Effector memory CD8-positive, alpha-beta T cell (primary cell): Measurements from ENCODE around the gene COPA.

Experiments
- ATAC-seq: fragments of 150-1000 bp; cut with Tn5 transposase; replicated peaks from 2 replicates; pipeline ENCODE4 v1.10.0; 2021; ENCODE audit warnings: mild to moderate bottlenecking, moderate library complexity
- DNase-seq, 3 experiments: peaks; one replicate each; pipeline ENCODE4 v3.0.0; 2021
- H3K27ac Mint-ChIP-seq, 2 donors: one replicate each; pipeline ENCODE4 v1.8.0; 2022; ENCODE audit warnings: mild to moderate bottlenecking in 2 of 2, mixed read lengths in 2 of 2, moderate library complexity in 2 of 2
- H3K27me3 Mint-ChIP-seq, 2 donors: one replicate each; pipeline ENCODE4 v1.8.0; 2022; ENCODE audit warnings: mixed read lengths in 2 of 2
- H3K36me3 Mint-ChIP-seq: one replicate; pipeline ENCODE4 v1.8.0; 2022; ENCODE audit warnings: mild to moderate bottlenecking, moderate library complexity, mixed read lengths; ENCODE audit not compliant: insufficient read depth
- H3K4me1 Mint-ChIP-seq, 2 donors: one replicate each; pipeline ENCODE4 v1.8.0; 2022; ENCODE audit warnings: low read depth in 2 of 2, mixed read lengths in 2 of 2
- H3K4me3 Mint-ChIP-seq, 2 donors: one replicate each; pipeline ENCODE4 v1.8.0; 2022; ENCODE audit warnings: mild to moderate bottlenecking in 2 of 2, mixed read lengths in 2 of 2, moderate library complexity in 2 of 2
- H3K9me3 Mint-ChIP-seq, 2 donors: one replicate each; pipeline ENCODE4 v1.8.0; 2022; ENCODE audit warnings: mixed read lengths in 2 of 2

COPA gene

GRCh38 chr1:160330119-160330518 is 12.9 kb downstream of the COPA start:
- no peak for ATAC-seq
- no peak for DNase-seq
- H3K27me3 Mint-ChIP-seq, result no peaks in the 10 kb centered on the region
- H3K4me3 Mint-ChIP-seq, result no peak overlapping the region
- H3K4me1 Mint-ChIP-seq, result peaks cover 7 to 15% of the 10 kb centered on the region in 2 donors
- no peaks in the 10 kb centered on the region for H3K9me3 Mint-ChIP-seq
- peaks cover 89% of the 10 kb centered on the region for H3K36me3 Mint-ChIP-seq
- H3K27ac Mint-ChIP-seq, result peak overlapping the region; percentile 29 to 63

- H3K4me3 Mint-ChIP-seq, result no peak overlapping the region
- DNase-seq (no peak), ATAC-seq (no peak)
- H3K4me1 Mint-ChIP-seq, result peaks cover 7 to 15% of the 10 kb centered on the region in 2 donors
- no peaks in the 10 kb centered on the region for H3K27me3 Mint-ChIP-seq
- H3K36me3 Mint-ChIP-seq, result peaks cover 91% of the 10 kb centered on the region
- no peaks in the 10 kb centered on the region for H3K9me3 Mint-ChIP-seq
- no peak overlapping the region for H3K27ac Mint-ChIP-seq
These were observed 14.9 kb downstream of the COPA start for GRCh38 chr1:160328184-160328583.

GRCh38 chr1:160326418-160326817 is 16.6 kb downstream of the COPA start:
- Mint-ChIP-seq H3K9me3 (no peaks in the 10 kb centered on the region), H3K36me3 (peaks cover 88% of the 10 kb centered on the region), H3K4me1 (peaks cover 12 to 21% of the 10 kb centered on the region in 2 donors), H3K27ac (peak overlapping the region in 1 of 2 donors; percentile 46), H3K27me3 (no peaks in the 10 kb centered on the region), H3K4me3 (no peak overlapping the region)
- no peak for ATAC-seq
- DNase-seq, result no peak

- no peaks in the 10 kb centered on the region for H3K9me3 Mint-ChIP-seq
- ATAC-seq, result no peak
- H3K4me3 Mint-ChIP-seq, result no peak overlapping the region
- H3K36me3 Mint-ChIP-seq, result peaks cover 88% of the 10 kb centered on the region
- no peak for DNase-seq
- H3K27me3 Mint-ChIP-seq, result no peaks in the 10 kb centered on the region
- peaks cover 12 to 29% of the 10 kb centered on the region in 2 donors for H3K4me1 Mint-ChIP-seq
- peak overlapping the region in 1 of 2 donors; percentile 20 for H3K27ac Mint-ChIP-seq
These were observed 17.8 kb downstream of the COPA start for GRCh38 chr1:160325252-160325651.

- no peak overlapping the region for H3K4me3 Mint-ChIP-seq
- H3K36me3 Mint-ChIP-seq, result peaks cover 88% of the 10 kb centered on the region
- peaks cover 8 to 34% of the 10 kb centered on the region in 2 donors for H3K4me1 Mint-ChIP-seq
- no peaks in the 10 kb centered on the region for H3K27me3 Mint-ChIP-seq
- H3K9me3 Mint-ChIP-seq, result no peaks in the 10 kb centered on the region
- no peak for ATAC-seq
- H3K27ac Mint-ChIP-seq, result no peak overlapping the region
- DNase-seq, result no peak
These were observed 20.2 kb downstream of the COPA start for GRCh38 chr1:160322831-160323230.

GRCh38 chr1:160315359-160315758 is 27.7 kb downstream of the COPA start:
- DNase-seq, result no peak
- Mint-ChIP-seq H3K27ac (peak overlapping the region in 1 of 2 donors; percentile 51), H3K4me1 (peaks cover 8 to 22% of the 10 kb centered on the region in 2 donors), H3K36me3 (peaks cover 90% of the 10 kb centered on the region), H3K4me3 (no peak overlapping the region), H3K9me3 (peaks cover 0 to 6% of the 10 kb centered on the region in 2 donors), H3K27me3 (no peaks in the 10 kb centered on the region)
- no peak for ATAC-seq

GRCh38 chr1:160309571-160309970 is 33.5 kb downstream of the COPA start:
- Mint-ChIP-seq H3K36me3 (peaks cover 88% of the 10 kb centered on the region), H3K27me3 (no peaks in the 10 kb centered on the region), H3K9me3 (no peaks in the 10 kb centered on the region), H3K27ac (peak overlapping the region; percentile 30 to 56), H3K4me1 (no peaks in the 10 kb centered on the region), H3K4me3 (no peak overlapping the region)
- no peak for DNase-seq
- ATAC-seq, result no peak

GRCh38 chr1:160309185-160309557 is 33.9 kb downstream of the COPA start:
- Mint-ChIP-seq H3K4me3 (no peak overlapping the region), H3K27me3 (no peaks in the 10 kb centered on the region), H3K36me3 (peaks cover 88% of the 10 kb centered on the region), H3K4me1 (no peaks in the 10 kb centered on the region), H3K27ac (peak overlapping the region; percentile 30 to 56), H3K9me3 (no peaks in the 10 kb centered on the region)
- DNase-seq, result no peak
- ATAC-seq, result no peak

- no peak for ATAC-seq
- H3K36me3 Mint-ChIP-seq, result peaks cover 88% of the 10 kb centered on the region
- no peaks in the 10 kb centered on the region for H3K27me3 Mint-ChIP-seq
- no peaks in the 10 kb centered on the region for H3K4me1 Mint-ChIP-seq
- H3K4me3 Mint-ChIP-seq, result no peak overlapping the region
- no peaks in the 10 kb centered on the region for H3K9me3 Mint-ChIP-seq
- H3K27ac Mint-ChIP-seq, result peak overlapping the region in 1 of 2 donors; percentile 30
- no peak for DNase-seq
These were observed 34.4 kb downstream of the COPA start for GRCh38 chr1:160308451-160309184.

- DNase-seq, result no peak
- ATAC-seq, result no peak
- peaks cover 82% of the 10 kb centered on the region for H3K36me3 Mint-ChIP-seq
These were observed 35.8 kb downstream of the COPA start for GRCh38 chr1:160307118-160307791.

GRCh38 chr1:160300173-160300572 is 42.9 kb downstream of the COPA start:
- Mint-ChIP-seq H3K4me1 (peaks cover 0 to 2% of the 10 kb centered on the region in 2 donors), H3K36me3 (peaks cover 82% of the 10 kb centered on the region), H3K27ac (peak overlapping the region in 1 of 2 donors; percentile 86), H3K27me3 (no peaks in the 10 kb centered on the region), H3K9me3 (no peaks in the 10 kb centered on the region), H3K4me3 (no peak overlapping the region)
- DNase-seq (no peak), ATAC-seq (no peak)

More at GRCh38 chr1:160307118-160307791, 35.8 kb downstream of the COPA start:
- no peaks in the 10 kb centered on the region for H3K4me1 Mint-ChIP-seq
- no peaks in the 10 kb centered on the region for H3K27me3 Mint-ChIP-seq
- H3K9me3 Mint-ChIP-seq, result no peaks in the 10 kb centered on the region
- H3K4me3 Mint-ChIP-seq, result no peak overlapping the region
- H3K27ac Mint-ChIP-seq, result peak overlapping the region in 1 of 2 donors; percentile 29

- no peak overlapping the region for H3K27ac Mint-ChIP-seq
- ATAC-seq (no peak), DNase-seq (no peak)
- H3K27me3 Mint-ChIP-seq, result no peaks in the 10 kb centered on the region
- peaks cover 94% of the 10 kb centered on the region for H3K36me3 Mint-ChIP-seq
- H3K9me3 Mint-ChIP-seq, result no peaks in the 10 kb centered on the region
- H3K4me1 Mint-ChIP-seq, result peaks cover 4 to 6% of the 10 kb centered on the region in 2 donors
- H3K4me3 Mint-ChIP-seq, result no peak overlapping the region
These were observed 47.0 kb downstream of the COPA start for GRCh38 chr1:160296036-160296435.

GRCh38 chr1:160293020-160293968 is 49.8 kb downstream of the COPA start:
- H3K36me3 Mint-ChIP-seq, result peaks cover 93% of the 10 kb centered on the region
- DNase-seq (no peak), ATAC-seq (no peak)
- no peaks in the 10 kb centered on the region for H3K27me3 Mint-ChIP-seq
- H3K27ac Mint-ChIP-seq, result peak overlapping the region in 1 of 2 donors; percentile 15
- no peak overlapping the region for H3K4me3 Mint-ChIP-seq
- H3K9me3 Mint-ChIP-seq, result no peaks in the 10 kb centered on the region
- H3K4me1 Mint-ChIP-seq, result peaks cover 4% of the 10 kb centered on the region in 2 donors
